GM21619 (cell line): ENCODE measurements around the gene CFLAR.
"Not testable (repeated sequence)": the region's sequence is repeated elsewhere in the genome, so short reads cannot be mapped to it uniquely, and the experiment has no call there.

Source experiments
- ATAC-seq: cut with Tn5 transposase; IDR thresholded peaks from one replicate; pipeline ENCODE4 v1.9.1; 2021; ENCODE audit not compliant: unreplicated experiment

CFLAR gene

GRCh38 chr2:201116115-201116958 is at the start of gene CFLAR:
CFLAR (plus strand) TSS chr2:201116164; CDS start chr2:201129866, 13,702 bp downstream.
- ATAC-seq = peak; percentile 34

- peak; percentile 21 for ATAC-seq
Measured at GRCh38 chr2:201070948-201071478, 45.0 kb upstream of the CFLAR start.

GRCh38 chr2:201071479-201072200 is 44.3 kb upstream of the CFLAR start, which contains the start of the genes HYCC2 and NDUFB3:
HYCC2 (minus strand) TSS chr2:201071671; CDS start chr2:201024009, 47,662 bp downstream.
NDUFB3 (plus strand) TSS chr2:201072001; CDS start chr2:201078883, 6,882 bp downstream.
- ATAC-seq = peak; percentile 98

GRCh38 chr2:201072201-201072530 is 43.8 kb upstream of the CFLAR start:
- no peak for ATAC-seq

GRCh38 chr2:201073071-201073470 is 42.9 kb upstream of the CFLAR start:
- ATAC-seq = no peak

GRCh38 chr2:201074996-201075395 is 41.0 kb upstream of the CFLAR start:
- ATAC-seq = no peak

GRCh38 chr2:201084863-201085262 is 31.1 kb upstream of the CFLAR start:
- ATAC-seq = no peak

GRCh38 chr2:201090574-201090973 is 25.4 kb upstream of the CFLAR start:
- no peak for ATAC-seq

GRCh38 chr2:201093573-201093972 is 22.4 kb upstream of the CFLAR start:
- ATAC-seq = no peak

GRCh38 chr2:201100497-201100896 is 15.5 kb upstream of the CFLAR start:
- ATAC-seq = no peak

- ATAC-seq = no peak
Measured at GRCh38 chr2:201105759-201106158, 10.2 kb upstream of the CFLAR start.

- ATAC-seq = no peak
Measured at GRCh38 chr2:201107624-201108023, 8.3 kb upstream of the CFLAR start.

GRCh38 chr2:201108341-201108740 is 7.6 kb upstream of the CFLAR start:
- no peak for ATAC-seq

- no peak for ATAC-seq
Measured at GRCh38 chr2:201109186-201109585, 6.8 kb upstream of the CFLAR start.

GRCh38 chr2:201110615-201111014 is 5.3 kb upstream of the CFLAR start:
- no peak for ATAC-seq

GRCh38 chr2:201111096-201111495 is 4.9 kb upstream of the CFLAR start:
- ATAC-seq = no peak

- no peak for ATAC-seq
Measured at GRCh38 chr2:201114350-201114749, 1.6 kb upstream of the CFLAR start.

GRCh38 chr2:201114846-201115245 is 1.1 kb upstream of the CFLAR start:
- no peak for ATAC-seq

- peak; percentile 14 for ATAC-seq
Measured at GRCh38 chr2:201116959-201117734, 1.2 kb downstream of the CFLAR start.

GRCh38 chr2:201117735-201118094 is 1.8 kb downstream of the CFLAR start:
- not testable (repeated sequence) for ATAC-seq
